ENCODE measurements around the gene PDE2A.

The PDE2A gene

DNA sequence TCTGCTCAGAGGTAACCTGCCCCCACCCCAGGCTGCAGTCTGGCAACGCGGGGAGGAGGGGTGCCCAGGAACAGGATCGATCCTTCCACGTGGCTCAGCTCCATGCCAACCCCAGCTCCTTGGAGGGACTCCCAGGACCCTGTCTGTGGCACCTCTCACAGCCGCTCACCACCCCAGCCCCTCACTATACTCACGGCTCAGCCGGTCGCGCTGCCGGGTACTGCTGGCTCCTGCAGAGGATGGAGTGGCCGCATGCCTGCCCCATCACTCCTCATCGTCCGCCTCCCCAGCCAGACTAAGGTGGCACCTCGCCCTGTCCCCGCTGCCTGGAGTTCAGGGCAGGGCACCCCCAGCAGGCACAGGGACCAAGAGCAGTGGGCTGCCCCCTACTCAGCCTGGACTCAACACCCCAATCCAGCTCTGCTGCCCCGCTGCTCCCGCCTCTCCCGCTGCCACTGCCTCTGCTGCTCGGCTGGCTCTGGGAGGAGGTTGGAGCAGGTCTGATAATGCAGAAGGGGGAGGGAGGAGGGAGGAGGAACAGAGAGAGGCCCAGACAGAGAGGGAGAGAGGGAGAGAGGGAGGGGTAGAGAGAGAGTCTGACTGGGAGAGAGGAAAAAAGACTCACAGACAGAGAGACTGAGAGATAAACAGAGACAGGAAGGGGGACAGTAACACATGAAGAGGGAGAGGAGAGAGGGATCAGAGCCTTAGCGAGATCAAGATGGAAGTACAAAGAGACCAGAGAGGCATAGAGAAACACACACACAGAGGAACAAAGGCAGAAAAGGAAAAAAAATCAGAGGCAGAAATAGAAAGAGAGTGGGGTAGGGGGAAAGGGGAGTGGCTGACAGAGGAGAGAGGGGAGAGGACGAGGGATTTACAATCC lies at the start of gene PDE2A:
TSS of gene PDE2A (minus strand) at position 480 of the 886 bp plus-strand sequence. CDS start at position 265, 215 bp downstream.
- Histone ChIP-seq H3K4me1 (ENCODE audit: insufficient read depth, insufficient read length) (peaks cover 23% of the 10 kb centered on the region), H3K27me3 (ENCODE audit: insufficient read depth, insufficient read length) (peaks cover 25% of the 10 kb centered on the region), H3K9ac (ENCODE audit: insufficient read length, low read depth) (peak within 1 kb of the TSS; percentile 38), H3K36me3 (ENCODE audit: insufficient read depth, insufficient read length, low read length) (no peaks in the 10 kb centered on the region), H3K4me3 (ENCODE audit: insufficient read length, low read depth) (peak within 1 kb of the TSS; percentile 59), H3K9me3 (ENCODE audit: insufficient read depth, low read length) (no peaks in the 10 kb centered on the region)
- DNase-seq (ENCODE audit: low read depth, low spot score): peak; percentile 49
- TF ChIP-seq SUZ12 (IDR thresholded peaks at IDR 0.05; ENCODE audit: extremely low read depth, insufficient read depth, insufficient read length) (no peak), YY1 (IDR thresholded peaks at IDR 0.05; ENCODE audit: insufficient read depth, insufficient read length) (no peak), ZNF274 (IDR thresholded peaks at IDR 0.05; ENCODE audit: low read depth, low read length) (no peak)

DNA sequence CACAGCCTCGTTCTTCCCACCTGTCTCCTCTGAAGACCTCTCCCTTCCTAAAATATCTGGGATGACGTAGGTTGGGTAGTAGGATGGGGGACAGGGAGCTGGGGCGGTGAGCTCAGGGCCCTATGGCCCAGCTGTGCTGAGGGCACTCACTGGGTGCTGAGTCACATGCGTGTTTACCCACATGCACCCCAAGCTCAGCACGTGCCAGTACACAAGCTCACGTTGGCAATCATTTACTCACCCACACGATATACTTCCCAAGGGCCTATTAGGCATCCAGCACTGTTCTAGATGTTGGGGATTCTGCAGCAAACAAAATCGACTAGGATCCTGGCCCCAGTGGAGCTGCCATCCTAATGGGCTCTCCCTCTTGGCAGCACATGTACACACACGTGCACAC lies 49.3 kb upstream of the PDE2A start:
- H3K9ac ChIP-seq (ENCODE audit: insufficient read length, low read depth): no peak overlapping the region
- H3K27me3 ChIP-seq (ENCODE audit: insufficient read depth, insufficient read length): no peaks in the 10 kb centered on the region
- H3K9me3 ChIP-seq (ENCODE audit: insufficient read depth, low read length): no peaks in the 10 kb centered on the region
- peaks cover 30% of the 10 kb centered on the region for H3K36me3 ChIP-seq (ENCODE audit: insufficient read depth, insufficient read length, low read length)
- no peak for DNase-seq (ENCODE audit: low read depth, low spot score)
- H3K4me3 ChIP-seq (ENCODE audit: insufficient read length, low read depth): no peak overlapping the region
- TF ChIP-seq ZNF274 (IDR thresholded peaks at IDR 0.05; ENCODE audit: low read depth, low read length) (no peak), SUZ12 (IDR thresholded peaks at IDR 0.05; ENCODE audit: extremely low read depth, insufficient read depth, insufficient read length) (no peak), YY1 (IDR thresholded peaks at IDR 0.05; ENCODE audit: insufficient read depth, insufficient read length) (no peak)
- H3K4me1 ChIP-seq (ENCODE audit: insufficient read depth, insufficient read length): peaks cover 2% of the 10 kb centered on the region

DNA sequence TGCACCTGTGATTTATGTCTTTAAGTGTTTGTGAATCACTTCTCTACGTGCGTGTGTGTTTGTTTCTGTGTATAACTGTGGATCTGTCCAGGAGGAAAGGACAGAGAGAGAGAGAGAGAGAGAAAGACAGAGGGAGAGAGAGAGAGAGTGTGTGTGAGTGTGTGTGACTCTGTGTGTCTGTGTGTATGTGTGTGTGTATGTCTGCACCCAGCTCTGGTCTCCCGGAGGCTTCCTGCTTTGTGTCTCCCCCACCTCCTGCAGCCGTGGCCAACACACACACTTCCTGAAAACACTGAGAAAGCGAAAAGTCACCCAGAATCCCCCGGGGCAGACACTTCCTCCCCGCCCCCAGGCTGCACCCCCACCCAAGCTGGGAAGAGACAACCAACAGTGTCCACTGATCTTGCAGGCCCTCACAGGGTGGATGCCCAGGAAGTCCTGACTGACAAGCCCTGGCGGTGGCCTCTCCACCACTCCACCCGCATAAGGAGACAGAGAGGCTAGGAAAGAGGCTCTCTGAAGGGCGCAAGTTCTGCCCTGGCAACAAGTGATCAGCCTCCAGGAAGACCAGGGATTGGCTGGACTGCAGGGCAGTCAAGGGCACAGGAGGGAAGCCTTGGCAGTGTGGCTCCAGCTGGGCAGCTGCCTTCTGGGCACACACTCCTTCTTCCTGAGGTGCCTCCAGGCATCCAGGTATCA lies 48.0 kb upstream of the PDE2A start:
- peaks cover 2% of the 10 kb centered on the region for H3K4me1 ChIP-seq (ENCODE audit: insufficient read depth, insufficient read length)
- no peak for TF ChIP-seq YY1 (IDR thresholded peaks at IDR 0.05; ENCODE audit: insufficient read depth, insufficient read length)
- TF ChIP-seq ZNF274 (IDR thresholded peaks at IDR 0.05; ENCODE audit: low read depth, low read length): no peak
- no peak for TF ChIP-seq SUZ12 (IDR thresholded peaks at IDR 0.05; ENCODE audit: extremely low read depth, insufficient read depth, insufficient read length)
- DNase-seq (ENCODE audit: low read depth, low spot score): no peak
- no peak overlapping the region for H3K4me3 ChIP-seq (ENCODE audit: insufficient read length, low read depth)
- H3K9me3 ChIP-seq (ENCODE audit: insufficient read depth, low read length): no peaks in the 10 kb centered on the region
- H3K36me3 ChIP-seq (ENCODE audit: insufficient read depth, insufficient read length, low read length): peaks cover 34% of the 10 kb centered on the region
- peak overlapping the region; percentile 42 for H3K9ac ChIP-seq (ENCODE audit: insufficient read length, low read depth)
- H3K27me3 ChIP-seq (ENCODE audit: insufficient read depth, insufficient read length): no peaks in the 10 kb centered on the region

DNA sequence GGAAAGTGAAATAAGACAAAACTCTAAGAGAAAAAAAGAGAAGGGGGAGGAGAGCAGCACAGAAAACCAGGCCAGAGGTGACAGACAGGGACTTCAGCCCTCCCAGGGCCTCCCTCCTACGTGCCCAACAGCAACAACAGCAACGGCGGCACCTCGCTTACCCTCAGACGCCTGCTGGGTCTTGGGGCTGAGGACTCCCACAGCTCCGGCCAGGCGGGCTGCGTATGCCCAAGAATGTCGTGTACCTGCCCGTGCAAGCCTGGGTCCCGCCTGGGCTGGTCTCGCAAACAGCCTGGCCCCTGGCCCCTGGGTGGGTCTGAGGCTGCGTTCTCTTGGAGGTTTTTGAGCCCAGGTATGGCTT lies 47.4 kb upstream of the PDE2A start:
- no peak for DNase-seq (ENCODE audit: low read depth, low spot score)
- no peaks in the 10 kb centered on the region for H3K9me3 ChIP-seq (ENCODE audit: insufficient read depth, low read length)
- H3K36me3 ChIP-seq (ENCODE audit: insufficient read depth, insufficient read length, low read length): peaks cover 30% of the 10 kb centered on the region
- TF ChIP-seq YY1 (IDR thresholded peaks at IDR 0.05; ENCODE audit: insufficient read depth, insufficient read length) (no peak), SUZ12 (IDR thresholded peaks at IDR 0.05; ENCODE audit: extremely low read depth, insufficient read depth, insufficient read length) (no peak), ZNF274 (IDR thresholded peaks at IDR 0.05; ENCODE audit: low read depth, low read length) (no peak)
- H3K4me1 ChIP-seq (ENCODE audit: insufficient read depth, insufficient read length): peaks cover 2% of the 10 kb centered on the region
- H3K9ac ChIP-seq (ENCODE audit: insufficient read length, low read depth): peak overlapping the region; percentile 42
- H3K27me3 ChIP-seq (ENCODE audit: insufficient read depth, insufficient read length): no peaks in the 10 kb centered on the region
- H3K4me3 ChIP-seq (ENCODE audit: insufficient read length, low read depth): no peak overlapping the region

DNA sequence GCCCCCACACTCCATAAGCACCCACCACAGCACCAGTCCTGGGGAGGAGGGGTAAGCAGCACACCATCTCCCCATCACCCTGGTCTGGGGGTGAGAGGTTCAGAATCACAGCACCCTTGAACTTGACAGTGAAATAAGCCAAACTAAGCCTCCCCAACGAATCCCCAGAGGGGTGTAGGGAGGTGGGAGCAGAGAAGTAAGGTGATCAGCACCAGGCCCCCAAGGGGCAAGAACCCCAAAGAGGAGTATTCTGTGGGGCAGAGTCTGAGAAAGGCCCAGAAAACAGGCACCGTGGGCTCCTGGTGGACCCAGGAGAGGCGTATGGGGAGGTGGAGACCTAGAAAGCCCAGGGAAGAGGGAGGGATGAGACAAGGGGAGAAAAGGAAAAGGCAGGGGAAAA lies 47.1 kb upstream of the PDE2A start:
- no peak for DNase-seq (ENCODE audit: low read depth, low spot score)
- H3K9ac ChIP-seq (ENCODE audit: insufficient read length, low read depth): no peak overlapping the region
- no peaks in the 10 kb centered on the region for H3K27me3 ChIP-seq (ENCODE audit: insufficient read depth, insufficient read length)
- no peaks in the 10 kb centered on the region for H3K9me3 ChIP-seq (ENCODE audit: insufficient read depth, low read length)
- peaks cover 28% of the 10 kb centered on the region for H3K36me3 ChIP-seq (ENCODE audit: insufficient read depth, insufficient read length, low read length)
- no peak for TF ChIP-seq YY1 (IDR thresholded peaks at IDR 0.05; ENCODE audit: insufficient read depth, insufficient read length)
- TF ChIP-seq SUZ12 (IDR thresholded peaks at IDR 0.05; ENCODE audit: extremely low read depth, insufficient read depth, insufficient read length): no peak
- no peak for TF ChIP-seq ZNF274 (IDR thresholded peaks at IDR 0.05; ENCODE audit: low read depth, low read length)
- peaks cover 5% of the 10 kb centered on the region for H3K4me1 ChIP-seq (ENCODE audit: insufficient read depth, insufficient read length)
- H3K4me3 ChIP-seq (ENCODE audit: insufficient read length, low read depth): no peak overlapping the region

DNA sequence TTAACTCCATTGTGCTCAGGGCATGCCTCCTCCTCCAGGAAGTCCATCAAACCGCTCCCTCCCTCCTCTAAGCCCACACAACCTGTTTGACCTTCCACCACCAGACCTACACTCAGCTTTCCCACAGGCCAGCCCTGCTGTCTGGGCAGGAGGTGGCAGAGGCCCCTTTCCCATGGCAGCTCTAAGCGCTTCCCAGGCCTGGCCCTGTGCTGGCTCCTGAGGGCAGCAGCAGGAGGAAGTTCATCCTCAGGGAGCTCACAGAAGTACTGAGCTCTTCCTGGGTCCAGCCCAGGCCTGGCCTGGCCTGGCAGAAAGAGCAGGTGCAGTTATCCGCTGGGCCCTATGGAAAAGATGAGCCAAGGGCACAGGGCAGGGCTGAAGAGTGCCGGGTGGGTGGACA lies 46.6 kb upstream of the PDE2A start:
- peaks cover 24% of the 10 kb centered on the region for H3K36me3 ChIP-seq (ENCODE audit: insufficient read depth, insufficient read length, low read length)
- no peak for DNase-seq (ENCODE audit: low read depth, low spot score)
- no peak overlapping the region for H3K4me3 ChIP-seq (ENCODE audit: insufficient read length, low read depth)

DNA sequence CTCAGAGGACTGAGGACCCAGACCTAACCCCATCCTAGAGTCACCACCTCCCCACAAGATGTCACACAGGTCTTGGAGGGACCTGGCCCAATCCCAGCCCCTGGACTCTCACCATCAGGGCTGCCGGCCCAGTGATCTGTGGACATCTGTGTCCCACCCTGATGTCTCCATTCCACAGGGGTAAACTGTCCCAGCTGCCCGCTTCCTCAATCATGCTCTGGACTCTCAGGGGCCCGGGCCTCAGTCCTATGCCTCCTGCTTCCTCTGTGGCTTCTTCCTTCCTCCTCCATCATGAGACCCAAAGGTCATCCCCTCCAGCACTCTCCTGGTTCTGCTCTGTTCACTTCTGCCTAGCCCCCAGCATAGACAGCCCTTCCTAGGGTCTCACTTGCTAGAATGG lies 45.8 kb upstream of the PDE2A start:
- TF ChIP-seq SUZ12 (IDR thresholded peaks at IDR 0.05; ENCODE audit: extremely low read depth, insufficient read depth, insufficient read length) (no peak), ZNF274 (IDR thresholded peaks at IDR 0.05; ENCODE audit: low read depth, low read length) (no peak), YY1 (IDR thresholded peaks at IDR 0.05; ENCODE audit: insufficient read depth, insufficient read length) (no peak)
- Histone ChIP-seq H3K9me3 (ENCODE audit: insufficient read depth, low read length) (no peaks in the 10 kb centered on the region), H3K9ac (ENCODE audit: insufficient read length, low read depth) (no peak overlapping the region), H3K4me3 (ENCODE audit: insufficient read length, low read depth) (no peak overlapping the region), H3K4me1 (ENCODE audit: insufficient read depth, insufficient read length) (peaks cover 5% of the 10 kb centered on the region), H3K27me3 (ENCODE audit: insufficient read depth, insufficient read length) (no peaks in the 10 kb centered on the region), H3K36me3 (ENCODE audit: insufficient read depth, insufficient read length, low read length) (peaks cover 24% of the 10 kb centered on the region)
- no peak for DNase-seq (ENCODE audit: low read depth, low spot score)

More for the DNA sequence above, 46.6 kb upstream of the PDE2A start:
- H3K9me3 ChIP-seq (ENCODE audit: insufficient read depth, low read length): no peaks in the 10 kb centered on the region
- H3K27me3 ChIP-seq (ENCODE audit: insufficient read depth, insufficient read length): no peaks in the 10 kb centered on the region
- no peak overlapping the region for H3K9ac ChIP-seq (ENCODE audit: insufficient read length, low read depth)
- no peak for TF ChIP-seq ZNF274 (IDR thresholded peaks at IDR 0.05; ENCODE audit: low read depth, low read length)
- TF ChIP-seq YY1 (IDR thresholded peaks at IDR 0.05; ENCODE audit: insufficient read depth, insufficient read length): no peak
- no peak for TF ChIP-seq SUZ12 (IDR thresholded peaks at IDR 0.05; ENCODE audit: extremely low read depth, insufficient read depth, insufficient read length)
- H3K4me1 ChIP-seq (ENCODE audit: insufficient read depth, insufficient read length): peaks cover 5% of the 10 kb centered on the region

All from NT2/D1 (cell line).